H1 (cell line): ENCODE measurements around the gene IL1RAPL1. TPM values are rescaled to one million over a fixed set of nuclear protein-coding genes. Genes with fewer than 3 reads are reported as not detected.

Source experiments
- CTCF ChIA-PET: fragments of 300-600 bp; sonication (Branson Sonifier 250); formaldehyde crosslinking; loops from one replicate; lab custom pipeline; 2021; ENCODE audit not compliant: partially characterized antibody; lab: Charles Lee
- POLR2A ChIA-PET: fragments of 300-600 bp; sonication (Branson Sonifier 250); formaldehyde crosslinking; loops from one replicate; lab custom pipeline; 2021; ENCODE audit warnings: inconsistent platforms; ENCODE audit not compliant: partially characterized antibody; lab: Charles Lee
- DNase-seq, 2 experiments: peaks; one replicate each; pipeline versions ENCODE4 v3.0.0 to v3.0.0-alpha.2; 2010 to 2022; ENCODE audit warnings: low spot score in 2 of 2, low read depth in 1 of 2, mixed read lengths in 1 of 2
- FAIRE-seq: peaks from 2 replicates; lab custom pipeline; 2011; peaks lifted over from hg19 to GRCh38; lab: Jason Lieb, UNC
- H2AFZ ChIP-seq: 2 replicates; pipeline ENCODE4 v1.8.1; 2012; ENCODE audit warnings: low read length, inconsistent platforms
- H2AK5ac ChIP-seq: 2 replicates; pipeline ENCODE4 v1.6.1; 2013; ENCODE audit warnings: low read depth, low read length
- H2BK120ac ChIP-seq: replicated peaks from 2 replicates; pipeline ENCODE3; 2013; ENCODE audit warnings: low read depth, low read length, inconsistent platforms
- H2BK12ac ChIP-seq: 2 replicates; pipeline ENCODE4 v1.6.1; 2013; ENCODE audit warnings: low read depth, low read length
- H2BK15ac ChIP-seq: 2 replicates; pipeline ENCODE4 v1.6.1; 2013; ENCODE audit warnings: low read length
- H2BK20ac ChIP-seq: 2 replicates; pipeline ENCODE4 v1.6.1; 2013; ENCODE audit warnings: low read length
- H2BK5ac ChIP-seq: 2 replicates; pipeline ENCODE4 v1.6.1; 2013; ENCODE audit warnings: low read depth, low read length
- H3K14ac ChIP-seq: 2 replicates; pipeline ENCODE4 v1.6.1; 2013; ENCODE audit warnings: inconsistent platforms; ENCODE audit not compliant: insufficient read length
- H3K18ac ChIP-seq: 2 replicates; pipeline ENCODE4 v1.6.1; 2013; ENCODE audit warnings: low read length; ENCODE audit errors: extremely low read depth
- H3K23ac ChIP-seq: 2 replicates; pipeline ENCODE4 v1.6.1; 2013; ENCODE audit warnings: inconsistent platforms; ENCODE audit not compliant: insufficient read length
- H3K23me2 ChIP-seq: 2 replicates; pipeline ENCODE4 v1.6.1; 2013; ENCODE audit warnings: low read depth, low read length
- H3K27ac ChIP-seq: 2 replicates; pipeline ENCODE4 v1.6.1; 2011; ENCODE audit warnings: low read depth, low read length, inconsistent platforms
- H3K27me3 ChIP-seq, 4 experiments: replicated peaks in 1 of 4; 1 replicate in 1 of 4; 2 replicates in 3 of 4; pipeline versions ENCODE4 v1.6.1 to v1.8.1; 2011 to 2013; ENCODE audit warnings: low read length in 3 of 4, mild to moderate bottlenecking in 3 of 4, inconsistent platforms in 2 of 4, mixed read lengths in 2 of 4, moderate library complexity in 1 of 4; ENCODE audit not compliant: control insufficient read depth in 3 of 4, insufficient read depth in 3 of 4; ENCODE audit errors: extremely low read depth in 1 of 4
- H3K36me3 ChIP-seq, 4 experiments: 2 replicates each; pipeline versions ENCODE4 v1.6.1 to v1.8.1; 2011 to 2013; ENCODE audit warnings: mild to moderate bottlenecking in 4 of 4, low read length in 3 of 4, moderate library complexity in 2 of 4, control low read depth in 1 of 4, inconsistent platforms in 1 of 4; ENCODE audit not compliant: insufficient read depth in 4 of 4, control insufficient read depth in 2 of 4
- H3K4ac ChIP-seq: replicated peaks from 2 replicates; pipeline ENCODE3; 2013; ENCODE audit warnings: low read length, low read depth, mixed read lengths, inconsistent platforms; ENCODE audit not compliant: insufficient read length
- H3K4me1 ChIP-seq, 4 experiments: replicated peaks in 1 of 4; 1 replicate in 1 of 4; 2 replicates in 3 of 4; pipeline versions ENCODE4 v1.6.1 to v1.8.1; 2011 to 2013; ENCODE audit warnings: low read length in 3 of 4, inconsistent platforms in 2 of 4, mixed read lengths in 1 of 4; ENCODE audit not compliant: insufficient read depth in 4 of 4, control insufficient read depth in 3 of 4
- H3K4me2 ChIP-seq, 2 experiments: 2 replicates each; pipeline versions ENCODE4 v1.6.1 to v1.8.1; 2011 to 2013; ENCODE audit warnings: low read depth in 2 of 2, low read length in 2 of 2, control low read depth in 1 of 2, inconsistent platforms in 1 of 2, mild to moderate bottlenecking in 1 of 2; ENCODE audit not compliant: insufficient read depth in 1 of 2
- H3K4me3 ChIP-seq, 4 experiments: fragments of 200-600, 300-600 bp in 1 of 4; sonication (generic), shearing (Covaris generic), sonication (Bioruptor Twin) in 1 of 4; 2 replicates each; pipeline versions ENCODE4 v1.5.1 to v1.8.1; 2011 to 2016; ENCODE audit warnings: low read length in 4 of 4, low read depth in 3 of 4, control low read depth in 2 of 4, inconsistent platforms in 2 of 4, mild to moderate bottlenecking in 2 of 4, mixed read lengths in 1 of 4, moderate library complexity in 1 of 4; ENCODE audit not compliant: insufficient read depth in 2 of 4; ENCODE audit errors: extremely low read depth in 1 of 4
- H3K56ac ChIP-seq: replicated peaks from 2 replicates; pipeline ENCODE3; 2013; ENCODE audit warnings: low read depth, mild to moderate bottlenecking, mixed read lengths, low read length, inconsistent platforms; ENCODE audit not compliant: insufficient read length
- H3K79me1 ChIP-seq: 2 replicates; pipeline ENCODE4 v1.6.1; 2013; ENCODE audit warnings: low read depth, low read length, control low read depth
- H3K79me2 ChIP-seq, 2 experiments: 2 replicates each; pipeline versions ENCODE4 v1.6.1 to v1.8.1; 2012 to 2013; ENCODE audit warnings: low read length in 2 of 2, mild to moderate bottlenecking in 2 of 2, inconsistent platforms in 1 of 2; ENCODE audit not compliant: insufficient read depth in 2 of 2, control insufficient read depth in 1 of 2
- H3K9ac ChIP-seq, 4 experiments: replicated peaks in 1 of 4; 1 replicate in 1 of 4; 2 replicates in 3 of 4; pipeline versions ENCODE4 v1.6.1 to v1.8.1; 2011 to 2013; ENCODE audit warnings: low read depth in 3 of 4, low read length in 3 of 4, control low read depth in 2 of 4, mild to moderate bottlenecking in 2 of 4, moderate library complexity in 2 of 4, inconsistent platforms in 1 of 4; ENCODE audit errors: extremely low read depth in 1 of 4
- H3K9me3 ChIP-seq, 2 experiments: 2 replicates each; pipeline versions ENCODE4 v1.6.1 to v1.8.1; 2012 to 2013; ENCODE audit warnings: mild to moderate bottlenecking in 2 of 2, moderate library complexity in 2 of 2, control low read depth in 1 of 2, inconsistent platforms in 1 of 2, low read depth in 1 of 2, low read length in 1 of 2, mixed read lengths in 1 of 2; ENCODE audit not compliant: insufficient read depth in 2 of 2
- H4K20me1 ChIP-seq, 2 experiments: replicated peaks in 1 of 2; 2 replicates each; pipeline versions ENCODE3 to v1.8.1; 2011 to 2013; ENCODE audit warnings: inconsistent platforms in 2 of 2, low read length in 2 of 2, mild to moderate bottlenecking in 1 of 2; ENCODE audit not compliant: insufficient read depth in 2 of 2, control insufficient read depth in 1 of 2
- H4K5ac ChIP-seq: 2 replicates; pipeline ENCODE4 v1.6.1; 2013; ENCODE audit warnings: low read length, low read depth, mixed read lengths, inconsistent platforms; ENCODE audit not compliant: insufficient read length
- H4K8ac ChIP-seq: 2 replicates; pipeline ENCODE4 v1.8.0; 2013; ENCODE audit warnings: mild to moderate bottlenecking, moderate library complexity, low read length, inconsistent platforms; ENCODE audit not compliant: insufficient read depth; ENCODE audit errors: extremely low read depth
- H4K91ac ChIP-seq: replicated peaks from 2 replicates; pipeline ENCODE3; 2013; ENCODE audit warnings: low read length, mixed read lengths, inconsistent platforms; ENCODE audit not compliant: insufficient read length
- CBX5 ChIP-seq: fragments of 300-800, 300-1000 bp; sonication (generic); IDR thresholded peaks from 2 replicates; pipeline ENCODE4 v1.7.1; 2016; ENCODE audit warnings: antibody characterized with exemption, low read length, low read depth
- CREB1 ChIP-seq: IDR thresholded peaks from 2 replicates; pipeline ENCODE4 v1.6.1; 2012; ENCODE audit warnings: inconsistent platforms
- EP300 ChIP-seq, 2 experiments: IDR thresholded peaks; 1 replicate in 1 of 2; 2 replicates in 1 of 2; pipeline ENCODE4 v1.6.1; 2011 to 2012; ENCODE audit warnings: low read depth in 2 of 2, low read length in 2 of 2, mild to moderate bottlenecking in 2 of 2, borderline replicate concordance in 1 of 2, inconsistent platforms in 1 of 2, moderate library complexity in 1 of 2
- FOSL1 ChIP-seq: IDR thresholded peaks from 2 replicates; pipeline ENCODE4 v1.6.1; 2011; ENCODE audit warnings: mild to moderate bottlenecking, low read depth, low read length, moderate library complexity; ENCODE audit not compliant: insufficient read depth
- GTF2F1 ChIP-seq: IDR thresholded peaks from 2 replicates; pipeline ENCODE4 v1.6.1; 2012; ENCODE audit warnings: low read depth, low read length, improper control_type of control experiment, borderline replicate concordance
- HDAC6 ChIP-seq: IDR thresholded peaks from one replicate; pipeline ENCODE4 v1.7.1; 2012; ENCODE audit warnings: low read depth, mild to moderate bottlenecking, inconsistent platforms, low read length, moderate library complexity
- JUND ChIP-seq: IDR thresholded peaks from 2 replicates; pipeline ENCODE4 v1.6.1; 2011; ENCODE audit warnings: mild to moderate bottlenecking, improper control_type of control experiment, low read length
- KDM5A ChIP-seq: fragments of 200-600 bp; IDR thresholded peaks from 2 replicates; pipeline ENCODE4 v1.7.1; 2012; ENCODE audit warnings: mild to moderate bottlenecking, low read length, inconsistent platforms, mixed read lengths
- PHF8 ChIP-seq: fragments of 200-600 bp; sonication (generic); conservative IDR thresholded peaks from 2 replicates; pipeline ENCODE4 v1.7.1; 2012; ENCODE audit warnings: low read depth, mild to moderate bottlenecking, inconsistent platforms, low read length, moderate library complexity
- POLR2A ChIP-seq, 2 experiments: IDR thresholded peaks; 1 replicate in 1 of 2; 2 replicates in 1 of 2; pipeline ENCODE4 v1.6.1; 2011; ENCODE audit warnings: low read depth in 2 of 2, low read length in 2 of 2, mild to moderate bottlenecking in 2 of 2; ENCODE audit errors: control extremely low read depth in 1 of 2
- SIX5 ChIP-seq: IDR thresholded peaks from 2 replicates; pipeline ENCODE4 v1.6.1; 2011; ENCODE audit warnings: mild to moderate bottlenecking, low read depth, low read length
- SP2 ChIP-seq: IDR thresholded peaks from 2 replicates; pipeline ENCODE4 v1.6.1; 2012; ENCODE audit warnings: mild to moderate bottlenecking, low read length, inconsistent platforms
- SRF ChIP-seq: IDR thresholded peaks from 2 replicates; pipeline ENCODE4 v1.6.1; 2011; ENCODE audit warnings: mild to moderate bottlenecking, low read depth, low read length, moderate library complexity
- TCF12 ChIP-seq: IDR thresholded peaks from 2 replicates; pipeline ENCODE4 v1.6.1; 2011; ENCODE audit warnings: low read depth, mild to moderate bottlenecking, low read length
- WGBS, 2 experiments: shearing (Covaris generic) in 1 of 2; methylation state at CpG; one replicate each; pipeline versions ENCODE4 v1.1.6 to v1.1.7; 2013 to 2015; ENCODE audit warnings: low lambda C conversion rate in 2 of 2, mixed read lengths in 2 of 2, inconsistent platforms in 1 of 2, low coverage in 1 of 2, missing lambda C conversion rate in 1 of 2; ENCODE audit not compliant: insufficient replicate concordance in 2 of 2, insufficient coverage in 1 of 2, insufficient read length in 1 of 2; ENCODE audit errors: extremely low coverage in 1 of 2, missing lambda C conversion rate in 1 of 2; 5-methylcytosine and 5-hydroxymethylcytosine counted together
- polyA plus RNA-seq, 7 experiments: library from polyadenylated mRNA; depleted of rRNA in 3 of 7; stranded (reverse) in 5 of 7; unstranded in 2 of 7; fragments of >200 nt in 5 of 7; fragments of 200-250 nt in 2 of 7; gene quantifications; 1 replicate in 5 of 7; 2 replicates in 1 of 7; 4 replicates in 1 of 7; pipeline versions ENCODE4 v1.2.1 to v1.2.3, GENCODE V29; 2011 to 2013; ENCODE audit warnings: missing spikeins in 2 of 7, mixed read lengths in 2 of 7
- total RNA-seq: library from RNA; stranded (reverse); fragmentation: NEBNext Ultra II Directional; extraction: Animal tissue kit (Norgen Biotek cat#: 25700); gene quantifications from 2 replicates; pipeline ENCODE4 v1.2.1, GENCODE V29; 2021

IL1RAPL1 gene
- total and polyA plus RNA-seq, 2 of the 8 experiments (the other 6 are each of a cell fraction or from before 2014, with no cell fraction given), result 0.11 to 0.35 TPM

DNA sequence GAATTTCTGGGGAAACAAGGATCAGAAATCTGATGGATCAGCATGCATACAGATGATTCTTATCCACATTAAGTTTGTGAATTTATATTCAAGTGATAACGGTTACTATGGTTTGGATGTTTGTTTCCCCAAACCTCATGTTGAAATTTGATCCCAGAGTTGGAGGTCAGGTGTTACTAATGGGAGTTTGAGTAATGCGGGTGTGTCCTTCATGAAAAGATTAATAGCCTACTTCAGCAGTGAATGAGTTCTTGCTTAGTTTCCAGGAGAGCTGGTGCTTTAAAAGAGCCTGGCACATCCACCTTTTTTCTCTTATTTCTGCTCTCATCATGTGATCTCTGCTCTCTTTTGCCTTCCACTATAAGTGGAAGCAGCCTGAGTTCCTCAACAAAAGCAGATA is 712.4 kb downstream of the IL1RAPL1 start:
- H3K4ac ChIP-seq, result no peak overlapping the region
- no peak overlapping the region for H2BK20ac ChIP-seq
- no peak overlapping the region for H2AK5ac ChIP-seq
- H4K20me1 ChIP-seq, result no peaks in the 10 kb centered on the region
- H2BK15ac ChIP-seq, result no peak overlapping the region
- 92% methylated on average over 2 of the region's 2 CpGs; no CpG with 5 or more reads in 1 of the 2 experiments for WGBS, 2 experiments
- H3K18ac ChIP-seq, result no peak overlapping the region
- no peak overlapping the region for H4K8ac ChIP-seq
- TF ChIP-seq GTF2F1 (no peak), SIX5 (no peak), SP2 (no peak), CREB1 (no peak), JUND (no peak), EP300 (IDR thresholded peaks at IDR 0.05; ENCODE audit: borderline replicate concordance in 1 of 2, low read depth in 2 of 2, low read length in 2 of 2) (no peak), HDAC6 (no peak), POLR2A (IDR thresholded peaks at IDR 0.05; ENCODE audit: control extremely low read depth in 1 of 2, low read depth in 2 of 2, low read length in 2 of 2) (no peak), PHF8 (no peak), SRF (no peak), KDM5A (no peak), CBX5 (no peak), FOSL1 (no peak), TCF12 (no peak)
- TF ChIP-seq, all 59 proteins: peak for 0
- H3K79me1 ChIP-seq, result no peaks in the 10 kb centered on the region
- no peaks in the 10 kb centered on the region for H3K23me2 ChIP-seq
- CTCF ChIA-PET, result no interaction called here
- no peak overlapping the region for H2BK12ac ChIP-seq
- no peak overlapping the region for H2AFZ ChIP-seq
- H4K5ac ChIP-seq, result no peak overlapping the region
- POLR2A ChIA-PET, result no interaction called here
- no peak overlapping the region for H3K27ac ChIP-seq
- no peak overlapping the region for H3K56ac ChIP-seq
- no peak overlapping the region for H2BK120ac ChIP-seq
- H3K23ac ChIP-seq, result no peak overlapping the region
- H3K4me1 ChIP-seq, result peaks cover 0 to 4% (median 0%) of the 10 kb centered on the region in 4 experiments; a peak in 1 of 7 replicates
- no peak overlapping the region for H4K91ac ChIP-seq
- no peak overlapping the region for H2BK5ac ChIP-seq
- no peaks in the 10 kb centered on the region for H3K36me3 ChIP-seq
- FAIRE-seq (no peak), DNase-seq (no peak)
- no peaks in the 10 kb centered on the region for H3K9me3 ChIP-seq
- H3K4me3 ChIP-seq, result no peak overlapping the region
- H3K4me2 ChIP-seq, result no peak overlapping the region
- H3K14ac ChIP-seq, result no peak overlapping the region
- no peaks in the 10 kb centered on the region for H3K79me2 ChIP-seq
- H3K27me3 ChIP-seq, result no peaks in the 10 kb centered on the region
- H3K9ac ChIP-seq, result no peak overlapping the region
